K562 (cell line): ENCODE measurements around the gene TBC1D7. TPM values are rescaled to one million over a fixed set of nuclear protein-coding genes. Genes with fewer than 3 reads are reported as not detected.

Experiments used
- FOS ChIP-seq: IDR thresholded peaks from 3 replicates; pipeline ENCODE4 v1.6.1; 2011; ENCODE audit not compliant: insufficient read length; ENCODE audit errors: extremely low read depth
- HBP1 ChIP-seq: fragments of 450-650 bp; formaldehyde crosslinking; IDR thresholded peaks from 2 replicates; pipeline ENCODE4 v1.4.0; 2022; ENCODE audit warnings: missing genetic modification characterization
- MYC ChIP-seq, 2 experiments: fragments of 250-450 bp in 1 of 2; sonication (Bioruptor Pico) in 1 of 2; IDR thresholded peaks; 2 replicates each; pipeline versions ENCODE4 v1.5.1 to v1.6.1; 2012 to 2021; ENCODE audit warnings: low read depth in 2 of 2, borderline replicate concordance in 1 of 2, improper control_type of control experiment in 1 of 2, low read length in 1 of 2, mild to moderate bottlenecking in 1 of 2, moderate library complexity in 1 of 2
- PATZ1 ChIP-seq: fragments of 250-450 bp; sonication (Bioruptor Pico); IDR thresholded peaks from 2 replicates; pipeline ENCODE4 v1.5.0; 2020; ENCODE audit warnings: mild to moderate bottlenecking, borderline replicate concordance
- SMARCA4 ChIP-seq: fragments of 450-650 bp; IDR thresholded peaks from 2 replicates; pipeline ENCODE4 v1.6.1; 2016
- TOE1 ChIP-seq, 2 experiments: fragments of 450-650 bp in 1 of 2; sonication (generic) in 1 of 2; formaldehyde crosslinking in 1 of 2; IDR thresholded peaks; 2 replicates each; pipeline versions ENCODE4 v1.7.1 to v1.8.0; 2016 to 2022; ENCODE audit warnings: borderline replicate concordance in 2 of 2, mild to moderate bottlenecking in 2 of 2, antibody characterized with exemption in 1 of 2, inconsistent platforms in 1 of 2, low read depth in 1 of 2, missing genetic modification reagents in 1 of 2, moderate library complexity in 1 of 2
- ZBTB11 ChIP-seq, 3 experiments: fragments of 200-800 bp in 1 of 3; fragments of 250-450 bp in 1 of 3; fragments of 450-650 bp in 1 of 3; sonication (Bioruptor Pico) in 1 of 3; sonication (Bioruptor generic) in 1 of 3; formaldehyde crosslinking in 1 of 3; IDR thresholded peaks; 2 replicates each; pipeline versions ENCODE4 v1.6.1 to v1.8.0; 2016 to 2022; ENCODE audit warnings: mild to moderate bottlenecking in 2 of 3, missing genetic modification characterization in 2 of 3, missing compliant biosample characterization in 1 of 3, moderate library complexity in 1 of 3
- ZNF316 ChIP-seq: fragments of 450-650 bp; IDR thresholded peaks from 2 replicates; pipeline ENCODE4 v1.6.1; 2016
- ZNF407 ChIP-seq: fragments of 450-650 bp; IDR thresholded peaks from 2 replicates; pipeline ENCODE4 v1.6.1; 2016; ENCODE audit warnings: low read depth
- ZNF583 ChIP-seq: fragments of 250-450 bp; sonication (Bioruptor Pico); IDR thresholded peaks from 2 replicates; pipeline ENCODE4 v1.4.0; 2020
- polyA plus RNA-seq, 8 experiments: library from polyadenylated mRNA; depleted of rRNA in 4 of 8; stranded (reverse) in 5 of 8; unstranded in 3 of 8; fragments of >200 nt; fragmentation: Nextera tagmentation in 2 of 8; fragmentation: Illumina TruSeq in 1 of 8; extraction: Ambion mirVana in 2 of 8; extraction: Trizol in 1 of 8; gene quantifications; 2 replicates each; pipeline versions ENCODE4 v1.2.1 to v1.2.3, GENCODE V29; 2011 to 2014; ENCODE audit warnings: inconsistent platforms in 1 of 8, missing spikeins in 1 of 8
- total RNA-seq, 7 experiments: library from RNA; depleted of rRNA in 6 of 7; stranded (reverse); fragments of >200 nt in 6 of 7; fragmentation: Illumina TruSeq in 2 of 7; extraction: Trizol in 2 of 7; gene quantifications; 2 replicates each; pipeline versions ENCODE4 v1.2.1 to v1.2.3, GENCODE V29; 2011 to 2021; ENCODE audit warnings: low replicate concordance in 1 of 7

TBC1D7 gene
- total and polyA plus RNA-seq, 9 of the 15 experiments (the other 6 are each of a cell fraction or from before 2014, with no cell fraction given): 49.4 to 107 (median 61.1) TPM

- no peak for TF ChIP-seq ZBTB11 (CRISPR knock-in tag; IDR thresholded peaks at IDR 0.05)
- no peak for TF ChIP-seq ZNF407
- no peak for TF ChIP-seq PATZ1 (CRISPR knock-in tag)
- 0 out of 2 replicates have a peak, but pooled peaks have one; percentile 12 for TF ChIP-seq MYC (IDR thresholded peaks at IDR 0.05; ENCODE audit: low read depth, low read length)
- TF ChIP-seq MYC (CRISPR knock-in tag; IDR thresholded peaks at IDR 0.05; ENCODE audit: borderline replicate concordance, low read depth): no peak
- TF ChIP-seq FOS: no peak
- TF ChIP-seq ZNF316: peak; percentile 37; the same call in 1 of the 2 replicates
- 0 out of 2 replicates have a peak, but pooled peaks have one; percentile 6 for TF ChIP-seq ZNF583 (CRISPR knock-in tag)
- TF ChIP-seq HBP1 (CRISPR knock-in tag): no peak
- no peak for TF ChIP-seq TOE1 (IDR thresholded peaks at IDR 0.05; ENCODE audit: borderline replicate concordance)
- TF ChIP-seq TOE1 (CRISPR knock-in tag; IDR thresholded peaks at IDR 0.05; ENCODE audit: borderline replicate concordance, low read depth): no peak
- no peak for TF ChIP-seq SMARCA4
Observed at GRCh38 chr6:13275435-13275989, 52.8 kb downstream of the TBC1D7 start (continued).
